Glutamatergic neuron (in vitro differentiated cells): ENCODE data around the gene FBXL12. TPM values are rescaled to one million over a fixed set of nuclear protein-coding genes. Genes with fewer than 3 reads are reported as not detected.
A peak's percentile ranks its signal among the peaks of the same experiment; 100 is the strongest.

Experiments used
- DNase-seq: peaks from one replicate; pipeline ENCODE4 v3.0.0; 2022
- H3K27ac Mint-ChIP-seq: one replicate; pipeline ENCODE4 v1.8.0; 2020; ENCODE audit warnings: mild to moderate bottlenecking, mixed read lengths, inconsistent platforms; ENCODE audit not compliant: unreplicated experiment
- H3K27me3 Mint-ChIP-seq: one replicate; pipeline ENCODE4 v1.8.0; 2020; ENCODE audit warnings: mild to moderate bottlenecking, moderate library complexity, mixed read lengths, inconsistent platforms; ENCODE audit not compliant: unreplicated experiment
- H3K36me3 Mint-ChIP-seq: one replicate; pipeline ENCODE4 v1.8.0; 2020; ENCODE audit warnings: mild to moderate bottlenecking, mixed read lengths, inconsistent platforms; ENCODE audit not compliant: unreplicated experiment
- H3K4me1 Mint-ChIP-seq: one replicate; pipeline ENCODE4 v1.8.0; 2020; ENCODE audit warnings: mild to moderate bottlenecking, low read depth, mixed read lengths, inconsistent platforms; ENCODE audit not compliant: unreplicated experiment
- H3K4me3 Mint-ChIP-seq: one replicate; pipeline ENCODE4 v1.8.0; 2020; ENCODE audit warnings: mild to moderate bottlenecking, mixed read lengths, inconsistent platforms; ENCODE audit not compliant: unreplicated experiment
- H3K9me3 Mint-ChIP-seq: one replicate; pipeline ENCODE4 v1.8.0; 2020; ENCODE audit warnings: mild to moderate bottlenecking, moderate library complexity, mixed read lengths, inconsistent platforms; ENCODE audit not compliant: unreplicated experiment
- CTCF ChIP-seq: fragments of 200-600 bp; sonication (generic); IDR thresholded peaks from one replicate; pipeline ENCODE4 v1.5.0; 2021; ENCODE audit not compliant: partially characterized antibody, unreplicated experiment
- total RNA-seq: library from RNA; stranded (reverse); fragmentation: NEBNext Ultra II Directional; extraction: Animal tissue kit (Norgen Biotek cat#: 25700); gene quantifications from one replicate; pipeline ENCODE4 v1.2.1, GENCODE V29; 2021; ENCODE audit not compliant: unreplicated experiment

FBXL12 gene
- total RNA-seq, 1 donor from 2014 or later: 43.0 TPM

- DNase-seq: no peak
- no peak overlapping the region for H3K27ac Mint-ChIP-seq
- H3K9me3 Mint-ChIP-seq: peaks cover 6% of the 10 kb centered on the region
- peaks cover 11% of the 10 kb centered on the region for H3K36me3 Mint-ChIP-seq
- no peak overlapping the region for H3K4me3 Mint-ChIP-seq
- no peak for TF ChIP-seq CTCF
- peaks cover 1% of the 10 kb centered on the region for H3K4me1 Mint-ChIP-seq
- peaks cover 4% of the 10 kb centered on the region for H3K27me3 Mint-ChIP-seq
Observed at GRCh38 chr19:9856609-9857008, 37.7 kb upstream of the FBXL12 start.

GRCh38 chr19:9854282-9854846 lies 35.5 kb upstream of the FBXL12 start:
- no peak for TF ChIP-seq CTCF
- H3K4me1 Mint-ChIP-seq: peaks cover 16% of the 10 kb centered on the region
- peaks cover 8% of the 10 kb centered on the region for H3K27me3 Mint-ChIP-seq
- DNase-seq: no peak
- H3K27ac Mint-ChIP-seq: no peak overlapping the region
- peaks cover 11% of the 10 kb centered on the region for H3K36me3 Mint-ChIP-seq
- H3K4me3 Mint-ChIP-seq: no peak overlapping the region
- peaks cover 8% of the 10 kb centered on the region for H3K9me3 Mint-ChIP-seq

GRCh38 chr19:9850235-9850959 lies 31.5 kb upstream of the FBXL12 start:
- TF ChIP-seq CTCF: no peak
- H3K9me3 Mint-ChIP-seq: peaks cover 5% of the 10 kb centered on the region
- peaks cover 8% of the 10 kb centered on the region for H3K27me3 Mint-ChIP-seq
- peak overlapping the region; percentile 83 for H3K27ac Mint-ChIP-seq
- peak overlapping the region; percentile 38 for H3K4me3 Mint-ChIP-seq
- peak; percentile 78 for DNase-seq
- peaks cover 24% of the 10 kb centered on the region for H3K4me1 Mint-ChIP-seq
- H3K36me3 Mint-ChIP-seq: peaks cover 6% of the 10 kb centered on the region

- peaks cover 10% of the 10 kb centered on the region for H3K27me3 Mint-ChIP-seq
- H3K9me3 Mint-ChIP-seq: peaks cover 5% of the 10 kb centered on the region
- DNase-seq: no peak
- peaks cover 6% of the 10 kb centered on the region for H3K36me3 Mint-ChIP-seq
- H3K4me1 Mint-ChIP-seq: peaks cover 24% of the 10 kb centered on the region
- no peak overlapping the region for H3K4me3 Mint-ChIP-seq
- TF ChIP-seq CTCF: no peak
- H3K27ac Mint-ChIP-seq: peak overlapping the region; percentile 17
Observed at GRCh38 chr19:9849791-9850190, 30.9 kb upstream of the FBXL12 start.

GRCh38 chr19:9848762-9849161 lies 29.9 kb upstream of the FBXL12 start:
- no peak for TF ChIP-seq CTCF
- peaks cover 5% of the 10 kb centered on the region for H3K9me3 Mint-ChIP-seq
- DNase-seq: no peak
- peaks cover 24% of the 10 kb centered on the region for H3K4me1 Mint-ChIP-seq
- H3K27me3 Mint-ChIP-seq: peaks cover 10% of the 10 kb centered on the region
- H3K27ac Mint-ChIP-seq: no peak overlapping the region
- H3K4me3 Mint-ChIP-seq: no peak overlapping the region
- H3K36me3 Mint-ChIP-seq: peaks cover 1% of the 10 kb centered on the region
